SK-N-MC (cell line): Measurements from ENCODE around the gene USP37.

Experiments
- DNase-seq: peaks from one replicate; pipeline ENCODE4 v3.0.0-alpha.2; 2011; ENCODE audit warnings: low read depth, low spot score
- H3K27ac ChIP-seq: fragments of 200-600 bp; sonication (generic); 2 replicates; pipeline ENCODE4 v1.5.1; 2016; ENCODE audit warnings: mixed run types
- H3K36me3 ChIP-seq: fragments of 200-600 bp; sonication (generic); 2 replicates; pipeline ENCODE4 v1.6.1; 2017; ENCODE audit warnings: antibody characterized with exemption, low read length, mixed read lengths; ENCODE audit not compliant: insufficient read depth
- H3K4me3 ChIP-seq: fragments of 200-600 bp; sonication (generic); 2 replicates; pipeline ENCODE4 v1.5.1; 2016
- H3K9ac ChIP-seq: fragments of 200-600 bp; sonication (generic); 2 replicates; pipeline ENCODE4 v1.8.0; 2017; ENCODE audit warnings: mixed run types, mixed read lengths; ENCODE audit not compliant: insufficient read length
- H3K9me3 ChIP-seq: fragments of 200-600 bp; sonication (generic); 2 replicates; pipeline ENCODE4 v1.6.1; 2017; ENCODE audit warnings: low read depth, mild to moderate bottlenecking, antibody characterized with exemption, low read length, moderate library complexity, mixed read lengths
- EZH2 ChIP-seq: fragments of 200-600 bp; sonication (generic); IDR thresholded peaks from one replicate; pipeline ENCODE4 v1.6.1; 2017; ENCODE audit warnings: antibody characterized with exemption
- FOXP2 ChIP-seq: optimal IDR thresholded peaks from 2 replicates; pipeline ENCODE3; 2011; ENCODE audit warnings: mild to moderate bottlenecking, moderate library complexity; ENCODE audit not compliant: insufficient read depth; ENCODE audit errors: extremely low read length, control extremely low read depth
- POLR2AphosphoS5 ChIP-seq: IDR thresholded peaks from 2 replicates; pipeline ENCODE4 v1.6.1; 2012; ENCODE audit warnings: mild to moderate bottlenecking, low read depth, low read length, borderline replicate concordance

Gene USP37

DNA sequence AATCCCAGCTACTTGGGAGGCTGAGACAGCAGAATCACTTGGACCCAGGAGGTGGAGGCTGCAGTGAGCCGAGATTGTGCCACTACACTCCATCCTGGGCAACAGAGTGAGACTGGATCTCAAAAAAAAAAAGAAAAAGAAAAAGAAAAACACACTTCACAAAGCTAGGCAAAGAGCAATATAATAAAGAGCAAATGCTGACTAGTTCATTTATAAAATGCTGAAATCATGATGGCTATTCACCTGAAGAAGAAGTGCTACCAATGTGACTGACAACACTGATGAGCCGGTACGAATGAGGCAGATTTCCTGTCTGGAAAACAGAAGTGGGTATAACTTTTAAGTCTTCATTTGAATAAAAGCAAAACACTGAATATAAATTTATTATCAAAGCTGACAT lies 111.3 kb downstream of the USP37 start:
- no peak overlapping the region for H3K4me3 ChIP-seq
- no peak for DNase-seq
- no peak for TF ChIP-seq FOXP2
- TF ChIP-seq EZH2, result no peak
- no peak for TF ChIP-seq POLR2AphosphoS5
- peaks cover 53% of the 10 kb centered on the region for H3K36me3 ChIP-seq
- no peak overlapping the region for H3K9ac ChIP-seq
- H3K27ac ChIP-seq, result no peak overlapping the region
- no peaks in the 10 kb centered on the region for H3K9me3 ChIP-seq

DNA sequence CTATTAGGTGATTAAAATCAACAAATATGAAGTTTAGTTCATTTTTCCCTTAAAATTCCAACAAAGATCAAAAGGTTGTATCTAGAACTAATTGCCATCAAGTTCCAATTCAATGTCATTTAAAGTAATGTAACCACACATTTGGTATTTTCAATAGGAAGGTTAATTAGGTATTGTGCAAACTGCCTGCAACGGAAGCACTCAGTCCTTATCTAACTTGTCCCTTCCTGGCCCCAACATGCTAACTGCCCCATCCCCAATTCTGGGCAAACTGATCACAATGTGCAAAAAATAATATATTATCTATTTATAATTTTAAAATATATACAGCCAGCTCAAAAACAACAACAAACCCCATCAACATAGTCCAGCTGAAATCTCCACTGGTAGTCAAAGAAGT lies 116.1 kb downstream of the USP37 start:
- no peak for DNase-seq
- H3K9ac ChIP-seq, result no peak overlapping the region
- no peaks in the 10 kb centered on the region for H3K9me3 ChIP-seq

DNA sequence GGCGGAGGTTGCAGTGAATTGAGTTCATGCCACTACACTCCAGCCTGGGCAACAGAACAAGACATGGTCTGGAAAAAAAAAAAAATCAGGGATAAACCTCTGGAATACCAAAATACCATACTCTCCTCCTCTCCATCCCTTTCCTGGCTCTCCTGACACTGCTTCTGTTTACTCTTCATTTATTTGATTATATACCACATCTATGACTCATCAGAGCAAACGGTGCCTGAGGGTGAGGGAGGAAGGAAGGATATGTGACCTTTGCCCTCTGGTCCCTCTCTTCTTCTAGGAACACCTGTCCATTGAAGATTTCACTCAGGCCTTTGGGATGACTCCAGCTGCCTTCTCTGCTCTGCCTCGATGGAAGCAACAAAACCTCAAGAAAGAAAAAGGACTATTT lies 119.2 kb downstream of the USP37 start:
- peaks cover 25% of the 10 kb centered on the region for H3K36me3 ChIP-seq

More for the DNA sequence above, 116.1 kb downstream of the USP37 start:
- H3K36me3 ChIP-seq, result peaks cover 55% of the 10 kb centered on the region
- H3K27ac ChIP-seq, result no peak overlapping the region
- no peak overlapping the region for H3K4me3 ChIP-seq
- TF ChIP-seq FOXP2, result no peak
- TF ChIP-seq POLR2AphosphoS5, result no peak
- no peak for TF ChIP-seq EZH2

DNA sequence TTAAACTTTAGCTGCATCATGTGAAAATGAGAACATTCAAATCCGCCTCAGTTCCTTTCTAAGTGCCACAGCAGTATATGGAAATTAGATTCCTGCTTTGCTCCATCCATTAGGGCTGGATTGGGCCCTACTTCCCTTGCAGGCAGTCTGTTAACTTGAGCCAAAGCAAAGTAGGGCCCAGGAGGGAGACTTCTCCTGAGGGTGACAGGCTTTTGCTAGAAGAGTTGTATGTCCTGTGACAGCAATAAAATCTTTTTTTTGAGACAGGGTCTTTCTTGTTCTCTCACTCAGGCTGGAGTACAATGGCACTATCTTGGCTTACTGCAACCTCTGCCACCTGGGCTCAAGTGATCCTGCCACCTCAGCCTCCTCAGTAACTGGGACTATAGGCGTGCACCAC lies 121.1 kb downstream of the USP37 start:
- Histone ChIP-seq H3K9me3 (no peaks in the 10 kb centered on the region), H3K4me3 (no peak overlapping the region), H3K27ac (no peak overlapping the region), H3K36me3 (peaks cover 13% of the 10 kb centered on the region; the same call in 1 of the 2 replicates), H3K9ac (no peak overlapping the region)
- DNase-seq, result no peak
- TF ChIP-seq EZH2 (no peak), FOXP2 (no peak), POLR2AphosphoS5 (no peak)

More for the DNA sequence above, 119.2 kb downstream of the USP37 start:
- no peak for TF ChIP-seq FOXP2
- no peak for TF ChIP-seq POLR2AphosphoS5
- no peak for TF ChIP-seq EZH2
- H3K4me3 ChIP-seq, result no peak overlapping the region
- no peak overlapping the region for H3K27ac ChIP-seq
- no peak overlapping the region for H3K9ac ChIP-seq
- H3K9me3 ChIP-seq, result no peaks in the 10 kb centered on the region
- DNase-seq, result no peak

DNA sequence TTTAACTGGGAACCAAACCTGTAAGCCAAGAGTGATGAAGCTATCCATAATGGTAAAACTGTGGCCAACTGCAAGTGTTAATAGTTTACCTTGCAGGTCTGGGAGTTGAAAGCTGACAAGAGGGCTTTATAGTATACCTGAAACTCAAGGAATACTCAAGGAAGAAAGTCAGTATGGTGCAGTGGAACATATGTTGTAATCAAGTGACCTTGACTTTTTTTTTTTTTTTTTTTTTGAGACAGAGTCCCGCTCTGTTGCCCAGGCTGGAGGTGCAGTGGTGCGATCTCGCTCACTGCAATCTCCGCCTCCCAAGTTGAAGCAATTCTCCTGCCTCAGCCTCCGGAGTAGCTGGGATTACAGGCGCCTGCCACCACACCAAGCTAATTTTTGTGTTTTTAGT lies 121.6 kb downstream of the USP37 start:
- Histone ChIP-seq H3K36me3 (peaks cover 13% of the 10 kb centered on the region; the same call in 1 of the 2 replicates), H3K9me3 (no peaks in the 10 kb centered on the region), H3K9ac (no peak overlapping the region), H3K4me3 (no peak overlapping the region), H3K27ac (no peak overlapping the region)
- no peak for TF ChIP-seq POLR2AphosphoS5
- TF ChIP-seq EZH2, result no peak
- no peak for TF ChIP-seq FOXP2
- DNase-seq, result no peak

DNA sequence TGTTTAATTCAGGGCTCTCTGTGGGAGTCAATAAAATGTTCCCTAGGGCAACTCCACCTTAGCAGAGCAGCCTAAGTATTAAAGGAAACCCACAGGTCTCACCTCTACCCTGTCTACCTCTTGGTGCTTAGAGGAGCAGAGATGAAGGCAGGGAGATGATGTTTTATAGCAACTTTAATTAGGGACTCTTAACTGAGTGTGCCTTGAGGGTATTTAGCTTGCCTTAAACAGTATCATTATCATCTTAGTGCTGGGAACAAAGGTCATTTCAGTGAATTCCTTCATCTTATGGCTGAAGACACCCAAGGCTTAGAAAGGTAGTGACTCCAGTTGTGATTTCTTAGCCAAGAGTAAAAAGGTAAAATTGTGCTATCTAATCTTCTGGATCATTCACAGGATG lies 122.5 kb downstream of the USP37 start:
- no peak overlapping the region for H3K4me3 ChIP-seq
- H3K36me3 ChIP-seq, result peaks cover 13% of the 10 kb centered on the region; the same call in 1 of the 2 replicates
- TF ChIP-seq EZH2, result no peak
- no peak overlapping the region for H3K9ac ChIP-seq
- no peak for DNase-seq
- no peaks in the 10 kb centered on the region for H3K9me3 ChIP-seq
- H3K27ac ChIP-seq, result no peak overlapping the region

DNA sequence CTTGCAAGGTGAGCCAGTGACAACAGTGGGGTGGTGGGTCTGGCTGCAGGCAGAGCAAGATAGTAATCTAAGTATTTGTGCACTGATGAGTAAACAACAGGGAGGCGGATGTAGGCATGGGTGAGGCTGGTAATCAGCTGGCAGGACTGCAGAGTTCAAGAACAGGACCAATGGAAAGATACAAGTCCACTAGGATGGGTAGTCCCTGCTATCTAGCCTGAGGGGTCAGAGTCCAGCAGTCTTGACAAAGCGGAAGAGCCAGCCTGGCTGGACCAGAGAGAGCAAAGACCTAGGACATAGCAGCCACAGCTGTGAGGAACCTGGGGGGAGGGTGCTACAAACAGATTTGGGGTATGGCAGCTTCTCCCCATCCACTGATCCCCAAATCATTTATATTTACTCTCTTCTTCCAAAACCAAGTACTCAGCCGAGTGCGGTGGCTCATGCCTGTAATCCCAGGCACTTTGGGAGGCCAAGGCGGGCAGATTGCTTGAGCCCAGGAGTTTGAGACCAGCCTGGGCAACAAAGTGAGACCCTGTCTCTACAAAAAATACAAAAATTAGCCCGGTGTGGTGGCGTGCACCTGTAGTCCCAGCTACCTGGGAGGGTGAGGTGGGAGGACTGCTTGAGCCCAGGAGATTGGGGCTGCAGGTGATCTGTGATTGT lies 123.3 kb downstream of the USP37 start:
- peaks cover 11% of the 10 kb centered on the region; the same call in 1 of the 2 replicates for H3K36me3 ChIP-seq

DNA sequence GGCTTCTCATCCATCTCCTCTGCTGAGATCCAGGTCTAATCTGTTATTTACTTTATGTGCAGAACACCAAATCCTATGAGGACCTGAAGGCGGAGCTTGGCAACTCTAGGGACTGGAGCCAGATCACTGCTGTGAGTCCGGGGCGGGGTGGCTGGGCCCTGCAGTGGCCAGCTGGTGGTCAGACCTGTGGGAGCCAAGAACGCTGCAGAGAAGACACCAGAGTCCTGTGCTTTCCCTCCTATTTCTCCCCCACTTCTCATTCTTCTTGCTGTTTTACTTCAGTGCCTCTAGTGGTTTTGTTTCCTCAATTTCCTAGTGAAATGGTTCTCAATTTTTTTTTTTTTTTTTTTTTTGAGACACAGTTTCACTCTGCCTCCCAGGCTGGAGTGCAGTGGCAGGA lies 129.6 kb downstream of the USP37 start:
- TF ChIP-seq POLR2AphosphoS5, result no peak
- TF ChIP-seq FOXP2, result no peak
- no peak for TF ChIP-seq EZH2
- Histone ChIP-seq H3K9me3 (no peaks in the 10 kb centered on the region), H3K27ac (no peak overlapping the region), H3K36me3 (no peaks in the 10 kb centered on the region), H3K4me3 (no peak overlapping the region), H3K9ac (no peak overlapping the region)
- DNase-seq, result no peak

More for the DNA sequence above, 123.3 kb downstream of the USP37 start:
- Histone ChIP-seq H3K27ac (no peak overlapping the region), H3K4me3 (no peak overlapping the region), H3K9me3 (no peaks in the 10 kb centered on the region), H3K9ac (no peak overlapping the region)
- no peak for TF ChIP-seq POLR2AphosphoS5
- no peak for TF ChIP-seq EZH2
- no peak for TF ChIP-seq FOXP2
- DNase-seq, result no peak

DNA sequence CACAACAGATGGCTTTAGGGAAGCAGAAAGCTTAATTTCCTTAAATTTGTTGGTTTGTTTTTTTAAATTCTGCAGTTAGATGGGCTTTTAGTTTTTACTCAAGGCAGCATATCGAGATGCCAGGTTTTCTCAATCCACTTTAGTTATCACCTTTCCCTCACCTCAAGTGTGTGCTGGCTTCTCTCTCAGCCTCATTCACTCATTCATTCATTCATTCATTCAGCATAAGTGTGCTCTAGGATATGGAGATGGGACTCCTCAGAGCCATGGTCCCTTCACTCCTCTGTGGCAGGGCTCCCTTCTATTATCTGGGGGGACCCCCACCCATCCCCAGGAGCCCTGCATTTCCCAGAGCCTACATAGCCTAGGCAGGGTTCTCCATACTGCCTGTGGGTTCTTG lies 130.2 kb downstream of the USP37 start:
- Histone ChIP-seq H3K9me3 (no peaks in the 10 kb centered on the region), H3K36me3 (no peaks in the 10 kb centered on the region), H3K4me3 (no peak overlapping the region), H3K27ac (no peak overlapping the region), H3K9ac (no peak overlapping the region)
- no peak for DNase-seq
- TF ChIP-seq EZH2 (no peak), POLR2AphosphoS5 (no peak), FOXP2 (no peak)
